ENCODE data around the gene SPI1. TPM values are rescaled to one million over a fixed set of nuclear protein-coding genes. Genes with fewer than 3 reads are reported as not detected.

SPI1 gene
- total and polyA plus RNA-seq, 2 experiments from 2014 or later: 0.30 TPM; not detected in 1

- 72% methylated on average over 9 of the region's 9 CpGs for WGBS, 2 experiments (ENCODE audit: low coverage in 1 of 2, low lambda C conversion rate in 2 of 2, missing lambda C conversion rate in 2 of 2)
- Histone ChIP-seq H3K9me3 (ENCODE audit: low read depth) (no peaks in the 10 kb centered on the region), H4K20me1 (ENCODE audit: insufficient read depth) (no peaks in the 10 kb centered on the region), H3K27me3 (replicated peaks; ENCODE audit: insufficient read depth) (no peaks in the 10 kb centered on the region), H2AFZ (no peak overlapping the region), H3K79me2 (ENCODE audit: insufficient read depth) (no peaks in the 10 kb centered on the region), H3K9ac (no peak overlapping the region), H3K4me1 (ENCODE audit: insufficient read depth) (no peaks in the 10 kb centered on the region), H3K9me2 (ENCODE audit: insufficient read depth) (no peaks in the 10 kb centered on the region), H3K36me3 (ENCODE audit: low read depth) (no peaks in the 10 kb centered on the region), H3F3A (ENCODE audit: insufficient read depth) (no peaks in the 10 kb centered on the region), H3K4me3 (no peak overlapping the region), H3K27ac (no peak overlapping the region), H3K4me2 (ENCODE audit: unreplicated experiment) (no peak overlapping the region)
- no peak for TF ChIP-seq EZH2phosphoT487 (IDR thresholded peaks at IDR 0.05; ENCODE audit: insufficient read depth, low read depth)
- no peak for TF ChIP-seq EZH2 (IDR thresholded peaks at IDR 0.05; ENCODE audit: insufficient read depth, poor library complexity, severe bottlenecking)
- DNase-seq: no peak
- in situ Hi-C loops (cut with MboI): no loop called here
These were observed 38.3 kb downstream of the SPI1 start for GRCh38 chr11:47340010-47340409.

- TF ChIP-seq EZH2phosphoT487 (IDR thresholded peaks at IDR 0.05; ENCODE audit: insufficient read depth, low read depth) (no peak), EZH2 (IDR thresholded peaks at IDR 0.05; ENCODE audit: insufficient read depth, poor library complexity, severe bottlenecking) (no peak)
- WGBS, 2 experiments (ENCODE audit: low coverage in 1 of 2, low lambda C conversion rate in 2 of 2, missing lambda C conversion rate in 2 of 2): 73 to 77% methylated on average over 26 to 27 of the region's 27 CpGs
- no peak for DNase-seq
These were observed 39.7 kb downstream of the SPI1 start for GRCh38 chr11:47338396-47339241.

GRCh38 chr11:47337229-47337924 is 41.0 kb downstream of the SPI1 start:
- 72 to 73% methylated on average over 18 to 32 of the region's 34 CpGs for WGBS, 2 experiments (ENCODE audit: low coverage in 1 of 2, low lambda C conversion rate in 2 of 2, missing lambda C conversion rate in 2 of 2)
- DNase-seq: no peak
- in situ Hi-C loops (cut with MboI): no loop called here

More at GRCh38 chr11:47338396-47339241, 39.7 kb downstream of the SPI1 start:
- Histone ChIP-seq H3K36me3 (ENCODE audit: low read depth) (no peaks in the 10 kb centered on the region), H4K20me1 (ENCODE audit: insufficient read depth) (no peaks in the 10 kb centered on the region), H3K4me3 (no peak overlapping the region), H2AFZ (no peak overlapping the region), H3K4me2 (ENCODE audit: unreplicated experiment) (no peak overlapping the region), H3K9me2 (ENCODE audit: insufficient read depth) (no peaks in the 10 kb centered on the region), H3F3A (ENCODE audit: insufficient read depth) (no peaks in the 10 kb centered on the region), H3K9me3 (ENCODE audit: low read depth) (no peaks in the 10 kb centered on the region), H3K4me1 (ENCODE audit: insufficient read depth) (no peaks in the 10 kb centered on the region), H3K9ac (no peak overlapping the region), H3K79me2 (ENCODE audit: insufficient read depth) (no peaks in the 10 kb centered on the region), H3K27ac (no peak overlapping the region), H3K27me3 (replicated peaks; ENCODE audit: insufficient read depth) (no peaks in the 10 kb centered on the region)
- in situ Hi-C loops (cut with MboI): no loop called here

GRCh38 chr11:47336595-47336994 is 41.8 kb downstream of the SPI1 start:
- Histone ChIP-seq H3K27ac (no peak overlapping the region), H3K79me2 (ENCODE audit: insufficient read depth) (no peaks in the 10 kb centered on the region), H3K9me3 (ENCODE audit: low read depth) (no peaks in the 10 kb centered on the region), H3K9ac (no peak overlapping the region), H3K27me3 (replicated peaks; ENCODE audit: insufficient read depth) (no peaks in the 10 kb centered on the region), H3K4me2 (ENCODE audit: unreplicated experiment) (no peak overlapping the region), H3K4me1 (ENCODE audit: insufficient read depth) (no peaks in the 10 kb centered on the region), H4K20me1 (ENCODE audit: insufficient read depth) (no peaks in the 10 kb centered on the region), H3K4me3 (no peak overlapping the region), H3K9me2 (ENCODE audit: insufficient read depth) (no peaks in the 10 kb centered on the region), H3K36me3 (ENCODE audit: low read depth) (no peaks in the 10 kb centered on the region), H2AFZ (no peak overlapping the region), H3F3A (ENCODE audit: insufficient read depth) (no peaks in the 10 kb centered on the region)
- DNase-seq: no peak
- in situ Hi-C loops (cut with MboI): no loop called here
- WGBS, 2 experiments (ENCODE audit: low coverage in 1 of 2, low lambda C conversion rate in 2 of 2, missing lambda C conversion rate in 2 of 2): 76 to 88% methylated on average over 4 of the region's 4 CpGs
- no peak for TF ChIP-seq EZH2 (IDR thresholded peaks at IDR 0.05; ENCODE audit: insufficient read depth, poor library complexity, severe bottlenecking)
- TF ChIP-seq EZH2phosphoT487 (IDR thresholded peaks at IDR 0.05; ENCODE audit: insufficient read depth, low read depth): no peak

More at GRCh38 chr11:47337229-47337924, 41.0 kb downstream of the SPI1 start:
- no peak overlapping the region for H3K9ac ChIP-seq
- H3K4me1 ChIP-seq (ENCODE audit: insufficient read depth): no peaks in the 10 kb centered on the region
- no peak overlapping the region for H2AFZ ChIP-seq
- H3K4me2 ChIP-seq (ENCODE audit: unreplicated experiment): no peak overlapping the region
- H3K27me3 ChIP-seq (replicated peaks; ENCODE audit: insufficient read depth): no peaks in the 10 kb centered on the region
- no peak overlapping the region for H3K27ac ChIP-seq
- H3K9me2 ChIP-seq (ENCODE audit: insufficient read depth): no peaks in the 10 kb centered on the region
- H4K20me1 ChIP-seq (ENCODE audit: insufficient read depth): no peaks in the 10 kb centered on the region
- no peaks in the 10 kb centered on the region for H3F3A ChIP-seq (ENCODE audit: insufficient read depth)
- H3K79me2 ChIP-seq (ENCODE audit: insufficient read depth): no peaks in the 10 kb centered on the region
- H3K9me3 ChIP-seq (ENCODE audit: low read depth): no peaks in the 10 kb centered on the region
- H3K4me3 ChIP-seq: no peak overlapping the region
- H3K36me3 ChIP-seq (ENCODE audit: low read depth): no peaks in the 10 kb centered on the region
- TF ChIP-seq EZH2phosphoT487 (IDR thresholded peaks at IDR 0.05; ENCODE audit: insufficient read depth, low read depth) (no peak), EZH2 (IDR thresholded peaks at IDR 0.05; ENCODE audit: insufficient read depth, poor library complexity, severe bottlenecking) (no peak)
